Neural progenitor cell (in vitro differentiated cells): Measurements from ENCODE around the gene DNAJC5.
"Not testable (repeated sequence)": the region's sequence is repeated elsewhere in the genome, so short reads cannot be mapped to it uniquely, and the experiment has no call there.

Source experiments
- EZH2 ChIP-seq: fragments of 200-600 bp; sonication (generic); IDR thresholded peaks from 2 replicates; pipeline ENCODE4 v1.6.1; 2017; ENCODE audit warnings: antibody characterized with exemption, mild to moderate bottlenecking, moderate library complexity
- EZH2phosphoT487 ChIP-seq: fragments of 200-600 bp; sonication (generic); IDR thresholded peaks from 2 replicates; pipeline ENCODE4 v1.6.1; 2017; ENCODE audit warnings: antibody characterized with exemption
- TF ChIP-seq, protein P1 (sequence below): fragments of 200-600 bp; sonication (generic); IDR thresholded peaks from 2 replicates; pipeline ENCODE4 v1.5.1; 2017; ENCODE audit warnings: antibody characterized with exemption, mild to moderate bottlenecking

- TF ChIP-seq, protein P1, sequence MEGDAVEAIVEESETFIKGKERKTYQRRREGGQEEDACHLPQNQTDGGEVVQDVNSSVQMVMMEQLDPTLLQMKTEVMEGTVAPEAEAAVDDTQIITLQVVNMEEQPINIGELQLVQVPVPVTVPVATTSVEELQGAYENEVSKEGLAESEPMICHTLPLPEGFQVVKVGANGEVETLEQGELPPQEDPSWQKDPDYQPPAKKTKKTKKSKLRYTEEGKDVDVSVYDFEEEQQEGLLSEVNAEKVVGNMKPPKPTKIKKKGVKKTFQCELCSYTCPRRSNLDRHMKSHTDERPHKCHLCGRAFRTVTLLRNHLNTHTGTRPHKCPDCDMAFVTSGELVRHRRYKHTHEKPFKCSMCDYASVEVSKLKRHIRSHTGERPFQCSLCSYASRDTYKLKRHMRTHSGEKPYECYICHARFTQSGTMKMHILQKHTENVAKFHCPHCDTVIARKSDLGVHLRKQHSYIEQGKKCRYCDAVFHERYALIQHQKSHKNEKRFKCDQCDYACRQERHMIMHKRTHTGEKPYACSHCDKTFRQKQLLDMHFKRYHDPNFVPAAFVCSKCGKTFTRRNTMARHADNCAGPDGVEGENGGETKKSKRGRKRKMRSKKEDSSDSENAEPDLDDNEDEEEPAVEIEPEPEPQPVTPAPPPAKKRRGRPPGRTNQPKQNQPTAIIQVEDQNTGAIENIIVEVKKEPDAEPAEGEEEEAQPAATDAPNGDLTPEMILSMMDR, result not testable (repeated sequence)
- not testable (repeated sequence) for TF ChIP-seq EZH2, EZH2phosphoT487
These were observed 34.6 kb downstream of the DNAJC5 start for GRCh38 chr20:63929473-63929883.
